Measurements from ENCODE around the gene TBC1D21. TPM values are rescaled to one million over a fixed set of nuclear protein-coding genes. Genes with fewer than 3 reads are reported as not detected.

Gene TBC1D21
- total and polyA plus RNA-seq, 8 donors, result not detected

GRCh38 chr15:73888224-73889041, 15.1 kb downstream of the TBC1D21 start:
- Histone ChIP-seq H3K27ac (no peak overlapping the region), H3K9me3 (peaks cover 0 to 9% (median 0%) of the 10 kb centered on the region in 4 donors), H3K27me3 (peaks cover 0 to 9% (median 0%) of the 10 kb centered on the region in 3 donors), H3K4me3 (no peak overlapping the region), H3K4me1 (no peaks in the 10 kb centered on the region), H3K36me3 (no peaks in the 10 kb centered on the region)
- TF ChIP-seq POLR2A (IDR thresholded peaks at IDR 0.05) (no peak), CTCF (IDR thresholded peaks at IDR 0.05) (no peak), EP300 (IDR thresholded peaks at IDR 0.05) (no peak), POLR2AphosphoS5 (IDR thresholded peaks at IDR 0.05) (no peak)
- WGBS, 5 donors, result 65 to 78% (median 68%) methylated on average over 10 of the region's 10 CpGs
- intact Hi-C loops (cut with DNase I; ENCODE audit: low total_unique reads), result no loop called here
- DNase-seq, result no peak

- intact Hi-C loops (cut with DNase I; ENCODE audit: low total_unique reads), result no loop called here
- WGBS, 5 donors, result 62 to 71% (median 66%) methylated on average over 6 of the region's 6 CpGs
- Histone ChIP-seq H3K36me3 (no peaks in the 10 kb centered on the region), H3K4me1 (no peaks in the 10 kb centered on the region), H3K27me3 (peaks cover 0 to 9% (median 0%) of the 10 kb centered on the region in 3 donors), H3K9me3 (peaks cover 0 to 9% (median 0%) of the 10 kb centered on the region in 4 donors), H3K27ac (no peak overlapping the region), H3K4me3 (no peak overlapping the region)
- no peak for DNase-seq
- TF ChIP-seq POLR2AphosphoS5 (IDR thresholded peaks at IDR 0.05) (no peak), EP300 (IDR thresholded peaks at IDR 0.05) (no peak), CTCF (IDR thresholded peaks at IDR 0.05) (no peak), POLR2A (IDR thresholded peaks at IDR 0.05) (no peak)
Observed at GRCh38 chr15:73889053-73889761, 15.8 kb downstream of the TBC1D21 start.

- H3K36me3 ChIP-seq, result no peaks in the 10 kb centered on the region
- peaks cover 0 to 9% (median 0%) of the 10 kb centered on the region in 4 donors for H3K9me3 ChIP-seq
- H3K27ac ChIP-seq, result no peak overlapping the region
- intact Hi-C loops (cut with DNase I; ENCODE audit: low total_unique reads), result no loop called here
- no peaks in the 10 kb centered on the region for H3K4me1 ChIP-seq
- H3K4me3 ChIP-seq, result no peak overlapping the region
- peaks cover 0 to 9% (median 0%) of the 10 kb centered on the region in 3 donors for H3K27me3 ChIP-seq
- no peak for DNase-seq
- 40 to 65% (median 53%) methylated on average over 1 of the region's 1 CpG for WGBS, 5 donors
- TF ChIP-seq CTCF (IDR thresholded peaks at IDR 0.05) (no peak), EP300 (IDR thresholded peaks at IDR 0.05) (no peak), POLR2A (IDR thresholded peaks at IDR 0.05) (no peak), POLR2AphosphoS5 (IDR thresholded peaks at IDR 0.05) (no peak)
Observed at GRCh38 chr15:73889762-73890124, 16.4 kb downstream of the TBC1D21 start.

DNA sequence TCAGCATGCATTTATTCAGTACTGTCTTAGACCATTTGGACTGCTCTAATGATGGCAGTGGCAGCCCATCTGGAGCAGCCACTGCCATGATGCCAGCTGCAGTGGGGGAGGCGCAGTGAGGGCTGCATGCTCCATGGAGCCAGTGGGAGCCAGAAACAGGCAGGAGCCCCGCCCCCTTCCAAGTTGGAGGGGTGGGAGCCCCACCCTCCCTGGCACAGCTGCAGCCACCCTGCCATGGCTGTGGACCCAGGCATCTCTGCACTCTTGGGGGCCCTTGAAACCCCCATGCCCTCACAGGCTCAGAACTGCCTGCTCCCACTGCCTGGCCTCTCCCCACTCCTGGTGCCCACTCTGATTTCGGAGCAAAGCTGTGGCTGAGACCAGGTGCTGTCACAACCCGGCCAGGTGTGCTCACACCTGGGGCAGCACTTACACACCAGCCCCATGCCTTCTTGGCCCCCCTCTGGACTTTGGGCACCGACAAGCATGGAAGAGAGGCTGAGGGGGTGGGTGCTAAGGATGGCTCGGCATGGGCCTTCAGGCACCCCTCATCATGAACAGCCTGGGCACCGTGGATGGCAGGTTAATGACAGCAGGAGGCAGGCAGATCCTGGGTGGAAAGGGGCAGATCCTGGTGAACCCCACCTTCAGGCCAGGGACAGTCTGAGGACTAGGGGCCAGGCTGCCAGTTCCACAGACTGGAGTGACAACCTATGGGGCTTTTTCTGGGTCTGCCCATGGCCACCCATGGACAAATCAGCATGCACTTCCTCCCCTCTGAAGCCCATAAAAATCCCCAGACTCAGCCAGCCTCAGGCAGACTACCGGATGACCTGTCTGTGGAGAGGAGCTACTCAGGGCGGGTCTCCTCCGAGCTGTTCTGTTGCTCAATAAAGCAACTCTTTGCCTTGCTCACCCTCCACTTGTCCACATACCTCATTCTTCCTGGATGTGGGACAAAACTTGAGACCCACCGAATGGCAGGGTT, 18.3 kb downstream of the TBC1D21 start:
- 74 to 88% (median 84%) methylated on average over 8 to 11 of the region's 11 CpGs for WGBS, 5 donors
- no peak for TF ChIP-seq EP300 (IDR thresholded peaks at IDR 0.05)
- H3K27me3 ChIP-seq, result peaks cover 0 to 9% (median 0%) of the 10 kb centered on the region in 3 donors
- H3K4me1 ChIP-seq, result no peaks in the 10 kb centered on the region
- H3K9me3 ChIP-seq, result peaks cover 0 to 9% (median 0%) of the 10 kb centered on the region in 4 donors
- H3K4me3 ChIP-seq, result no peak overlapping the region
- H3K36me3 ChIP-seq, result no peaks in the 10 kb centered on the region
- intact Hi-C loops (cut with DNase I; ENCODE audit: low total_unique reads), result no loop called here
- no peak overlapping the region for H3K27ac ChIP-seq
- no peak for DNase-seq
